ENCODE data around the gene SH3PXD2B. TPM values are rescaled to one million over a fixed set of nuclear protein-coding genes. Genes with fewer than 3 reads are reported as not detected.

The SH3PXD2B gene
- total RNA-seq, 4 donors from 2014 or later = 27.8 to 52.6 (median 44.4) TPM

GRCh38 chr5:172364773-172365172, 89.6 kb downstream of the SH3PXD2B start:
- whole genome bisulfite sequencing, 2 donors = 30 to 64% methylated on average over 2 of the region's 2 CpGs
- peaks cover 0 to 16% (median 6%) of the 10 kb centered on the region in 4 donors for H3K4me1 ChIP-seq
- H3K36me3 ChIP-seq = peaks cover 0 to 66% (median 0%) of the 10 kb centered on the region in 3 donors
- TF ChIP-seq POLR2A (IDR thresholded peaks at IDR 0.05) (peak in 1 of 2 donors; percentile 18), CTCF (IDR thresholded peaks at IDR 0.05) (no peak), EP300 (IDR thresholded peaks at IDR 0.05) (peak; percentile 39 to 81)
- H3K4me3 ChIP-seq = no peak overlapping the region
- H3K27me3 ChIP-seq = no peaks in the 10 kb centered on the region
- H3K9me3 ChIP-seq = peaks cover 0 to 8% (median 0%) of the 10 kb centered on the region in 4 donors
- H3K27ac ChIP-seq = peak overlapping the region; percentile 21 to 85 (median 78)
- DNase-seq (ENCODE audit: low spot score in 2 of 2) = peak in 1 of 2 donors; percentile 37

- WGBS, 2 donors = 84 to 88% methylated on average over 4 of the region's 4 CpGs
- Histone ChIP-seq H3K36me3 (peaks cover 0 to 83% (median 0%) of the 10 kb centered on the region in 3 donors), H3K4me1 (peaks cover 0 to 16% (median 6%) of the 10 kb centered on the region in 4 donors), H3K9me3 (peaks cover 0 to 8% (median 0%) of the 10 kb centered on the region in 4 donors), H3K4me3 (no peak overlapping the region), H3K27me3 (no peaks in the 10 kb centered on the region), H3K27ac (no peak overlapping the region)
- TF ChIP-seq EP300 (IDR thresholded peaks at IDR 0.05) (no peak), POLR2A (IDR thresholded peaks at IDR 0.05) (no peak), CTCF (IDR thresholded peaks at IDR 0.05) (no peak)
- no peak for DNase-seq (ENCODE audit: low spot score in 2 of 2)
Measured at GRCh38 chr5:172362755-172363154, 91.6 kb downstream of the SH3PXD2B start.

GRCh38 chr5:172361566-172362238, 92.6 kb downstream of the SH3PXD2B start:
- TF ChIP-seq EP300 (IDR thresholded peaks at IDR 0.05) (peak in 1 of 2 donors; percentile 63), CTCF (IDR thresholded peaks at IDR 0.05) (no peak), POLR2A (IDR thresholded peaks at IDR 0.05) (no peak)
- 74 to 76% methylated on average over 9 of the region's 9 CpGs for WGBS, 2 donors
- H3K36me3 ChIP-seq = peaks cover 0 to 86% (median 0%) of the 10 kb centered on the region in 3 donors
- peak overlapping the region in 2 of 4 donors; percentile 4 to 37 for H3K27ac ChIP-seq
- H3K9me3 ChIP-seq = peaks cover 0 to 8% (median 0%) of the 10 kb centered on the region in 4 donors
- no peak overlapping the region for H3K4me3 ChIP-seq
- peak; percentile 39 to 50 for DNase-seq (ENCODE audit: low spot score in 2 of 2)
- H3K27me3 ChIP-seq = no peaks in the 10 kb centered on the region
- peaks cover 0 to 16% (median 6%) of the 10 kb centered on the region in 4 donors for H3K4me1 ChIP-seq

- TF ChIP-seq POLR2A (IDR thresholded peaks at IDR 0.05) = no peak
- TF ChIP-seq EP300 (IDR thresholded peaks at IDR 0.05) = no peak
- no peak for TF ChIP-seq CTCF (IDR thresholded peaks at IDR 0.05)
- 83 to 96% methylated on average over 7 of the region's 7 CpGs for WGBS, 2 donors
- Histone ChIP-seq H3K27ac (no peak overlapping the region), H3K4me1 (peaks cover 0 to 12% (median 0%) of the 10 kb centered on the region in 4 donors), H3K9me3 (no peaks in the 10 kb centered on the region), H3K36me3 (peaks cover 0 to 91% (median 0%) of the 10 kb centered on the region in 3 donors), H3K4me3 (no peak overlapping the region), H3K27me3 (no peaks in the 10 kb centered on the region)
- no peak for DNase-seq (ENCODE audit: low spot score in 2 of 2)
Measured at GRCh38 chr5:172358345-172358744, 96.0 kb downstream of the SH3PXD2B start.

GRCh38 chr5:172356527-172356926, 97.8 kb downstream of the SH3PXD2B start:
- H3K36me3 ChIP-seq = peaks cover 0 to 91% (median 0%) of the 10 kb centered on the region in 3 donors
- H3K27ac ChIP-seq = no peak overlapping the region
- DNase-seq (ENCODE audit: low spot score in 2 of 2) = no peak
- H3K27me3 ChIP-seq = no peaks in the 10 kb centered on the region
- no peaks in the 10 kb centered on the region for H3K9me3 ChIP-seq
- WGBS, 2 donors = 95 to 98% methylated on average over 9 to 10 of the region's 10 CpGs
- H3K4me3 ChIP-seq = no peak overlapping the region
- TF ChIP-seq CTCF (IDR thresholded peaks at IDR 0.05) (no peak), POLR2A (IDR thresholded peaks at IDR 0.05) (no peak), EP300 (IDR thresholded peaks at IDR 0.05) (no peak)
- peaks cover 0 to 12% (median 0%) of the 10 kb centered on the region in 4 donors for H3K4me1 ChIP-seq

Measured in tibial nerve (tissue), 4 donors.